ENCODE data around the gene CBLC.

Gene CBLC

DNA sequence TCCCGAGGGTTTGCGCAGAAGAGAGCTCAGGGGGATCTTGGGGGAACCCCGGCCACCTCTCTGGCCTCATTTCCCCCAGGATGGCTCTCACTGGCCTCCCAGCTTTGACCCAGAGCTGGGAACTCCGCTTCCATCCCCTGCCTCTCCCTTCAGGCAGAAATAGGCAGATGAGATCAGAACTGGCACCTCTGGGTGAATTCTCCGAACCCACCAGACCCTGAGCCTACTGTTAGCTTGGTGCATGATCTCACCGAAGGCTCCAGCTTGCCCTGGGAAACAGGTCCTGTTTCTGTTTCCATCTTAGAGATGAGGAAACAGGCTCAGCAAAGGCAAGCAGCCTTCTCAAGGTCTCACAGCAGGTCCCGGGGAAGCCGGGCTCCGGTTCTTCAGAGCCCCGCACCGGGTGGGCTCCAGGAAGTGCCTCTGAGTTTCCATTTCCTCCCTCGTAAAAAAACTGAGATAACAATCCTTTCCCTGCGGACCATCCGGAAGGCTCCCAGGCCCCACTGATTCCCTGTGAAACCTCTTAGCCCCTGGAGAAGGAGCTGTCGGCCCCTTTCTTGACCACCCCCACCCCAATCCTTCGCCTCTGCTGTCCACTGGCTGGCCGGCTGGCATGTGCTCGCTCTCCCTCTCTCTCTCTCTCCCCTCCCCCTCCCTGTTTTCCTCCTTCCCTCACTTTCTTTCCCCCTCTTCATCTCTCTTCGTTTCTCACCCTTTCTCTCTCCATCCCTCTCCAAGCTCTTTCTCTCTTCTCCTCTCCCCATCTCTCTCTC, 70.5 kb downstream of the CBLC start:
- CTCF ChIA-PET, result interaction anchor here (0.6 to 0.7 kb wide), 3 partner anchors 8 to 287 kb away, joined by 4 read pairs; no protein-coding TSS in a partner anchor
- peak; percentile 35 for DNase-seq (ENCODE audit: extremely low spot score)
- TF ChIP-seq L3MBTL2 (conservative IDR thresholded peaks at IDR 0.05), result peak; percentile 66; the same call in 1 of the 2 replicates
- TF ChIP-seq, protein P1, sequence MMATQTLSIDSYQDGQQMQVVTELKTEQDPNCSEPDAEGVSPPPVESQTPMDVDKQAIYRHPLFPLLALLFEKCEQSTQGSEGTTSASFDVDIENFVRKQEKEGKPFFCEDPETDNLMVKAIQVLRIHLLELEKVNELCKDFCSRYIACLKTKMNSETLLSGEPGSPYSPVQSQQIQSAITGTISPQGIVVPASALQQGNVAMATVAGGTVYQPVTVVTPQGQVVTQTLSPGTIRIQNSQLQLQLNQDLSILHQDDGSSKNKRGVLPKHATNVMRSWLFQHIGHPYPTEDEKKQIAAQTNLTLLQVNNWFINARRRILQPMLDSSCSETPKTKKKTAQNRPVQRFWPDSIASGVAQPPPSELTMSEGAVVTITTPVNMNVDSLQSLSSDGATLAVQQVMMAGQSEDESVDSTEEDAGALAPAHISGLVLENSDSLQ (IDR thresholded peaks at IDR 0.05), result no peak
- POLR2A ChIA-PET, result interaction anchor here (0.9 to 2.8 kb wide), 4 partner anchors 9 to 171 kb away, joined by 3 to 19 read pairs (median 4); partner anchors contain the start of gene TOMM40

DNA sequence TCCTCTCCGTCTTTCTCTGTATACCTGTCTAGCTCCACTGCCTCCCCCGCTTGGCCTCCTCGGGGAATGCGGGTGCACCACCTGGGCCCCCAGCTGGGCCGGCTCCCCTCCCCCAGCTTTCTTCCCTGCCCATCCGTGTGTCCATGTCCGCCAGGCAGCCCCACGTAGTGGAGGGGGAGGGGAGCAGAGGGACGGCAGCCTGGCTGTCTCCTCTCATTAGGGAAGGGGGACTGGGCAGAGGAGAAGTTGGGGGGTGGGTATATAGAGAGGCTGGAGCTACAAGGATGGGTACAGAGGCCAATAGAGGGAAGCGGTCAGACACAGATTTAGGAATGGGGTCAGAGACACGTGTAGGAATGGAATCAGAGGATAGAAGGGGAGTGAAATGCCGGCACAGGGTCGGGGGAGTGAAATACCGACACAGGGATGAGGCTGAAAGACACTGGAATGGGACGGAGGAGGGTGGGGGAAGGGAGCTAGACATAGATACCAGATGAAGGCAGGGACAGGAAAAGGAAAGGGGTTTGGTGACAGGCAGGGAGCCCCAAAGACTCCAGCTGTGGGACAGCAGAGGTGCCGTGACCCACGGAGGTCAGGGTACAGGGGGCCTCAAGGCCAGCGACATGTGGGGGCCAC, 71.2 kb downstream of the CBLC start:
- POLR2A ChIA-PET, result interaction anchor here (0.8 to 2.8 kb wide), 5 partner anchors 9 to 172 kb away, joined by 3 to 19 read pairs (median 3); partner anchors contain the start of gene TOMM40
- DNase-seq (ENCODE audit: extremely low spot score), result no peak

More for the DNA sequence above, 71.2 kb downstream of the CBLC start:
- no peak for TF ChIP-seq TARDBP (IDR thresholded peaks at IDR 0.05)
- no peak for TF ChIP-seq ARNT (IDR thresholded peaks at IDR 0.05)
- CTCF ChIA-PET, result interaction anchor here (0.6 to 0.9 kb wide), 5 partner anchors 9 to 287 kb away, joined by 3 to 4 read pairs (median 4); no protein-coding TSS in a partner anchor
